ENCODE measurements around the gene KRT74.

The KRT74 gene

GRCh38 chr12:52534482-52534881 is 39.2 kb downstream of the KRT74 start:
- DNase-seq, result no peak

- DNase-seq, result no peak
Measured at GRCh38 chr12:52533686-52534470, 39.8 kb downstream of the KRT74 start.

GRCh38 chr12:52532636-52533035 is 41.0 kb downstream of the KRT74 start:
- no peak for DNase-seq

GRCh38 chr12:52531566-52532300 is 41.9 kb downstream of the KRT74 start:
- DNase-seq, result no peak

- DNase-seq, result no peak
Measured at GRCh38 chr12:52530905-52531304, 42.7 kb downstream of the KRT74 start.

GRCh38 chr12:52530366-52530765 is 43.3 kb downstream of the KRT74 start:
- no peak for DNase-seq

- no peak for DNase-seq
Measured at GRCh38 chr12:52529846-52530245, 43.8 kb downstream of the KRT74 start.

- DNase-seq, result no peak
Measured at GRCh38 chr12:52529417-52529816, 44.2 kb downstream of the KRT74 start.

GRCh38 chr12:52528641-52529143 is 45.0 kb downstream of the KRT74 start:
- DNase-seq, result no peak

GRCh38 chr12:52527121-52527800 is 46.4 kb downstream of the KRT74 start:
- DNase-seq, result no peak

GRCh38 chr12:52526511-52526951 is 47.1 kb downstream of the KRT74 start:
- DNase-seq, result no peak

- DNase-seq, result no peak
Measured at GRCh38 chr12:52525661-52526499, 47.8 kb downstream of the KRT74 start.

GRCh38 chr12:52524898-52525591 is 48.6 kb downstream of the KRT74 start:
- no peak for DNase-seq

GRCh38 chr12:52524241-52524897 is 49.3 kb downstream of the KRT74 start:
- no peak for DNase-seq

- no peak for DNase-seq
Measured at GRCh38 chr12:52523824-52524223, 49.8 kb downstream of the KRT74 start.

- DNase-seq, result no peak
Measured at GRCh38 chr12:52522346-52523011, 51.2 kb downstream of the KRT74 start.

GRCh38 chr12:52521568-52522266 is 51.9 kb downstream of the KRT74 start:
- no peak for DNase-seq

GRCh38 chr12:52521175-52521567 is 52.5 kb downstream of the KRT74 start:
- no peak for DNase-seq

- DNase-seq, result no peak
Measured at GRCh38 chr12:52519826-52520662, 53.6 kb downstream of the KRT74 start, which contains the start of gene KRT5. Gene KRT5, minus strand, starts transcription at chr12:52520394. Its CDS starts 98 bp downstream, at chr12:52520296.

All from cerebellar nuclear complex (tissue), 1 donor.